Thoracic aorta (tissue), 2 donors: ENCODE data around the gene TMEM140. TPM values are rescaled to one million over a fixed set of nuclear protein-coding genes. Genes with fewer than 3 reads are reported as not detected.
"Not testable (repeated sequence)": the region's sequence is repeated elsewhere in the genome, so short reads cannot be mapped to it uniquely, and the experiment has no call there.

Experiments used
- ATAC-seq: fragments of 150-250 bp; one replicate; pipeline ENCODE4 v1.8.0; 2017; ENCODE audit warnings: low read depth; ENCODE audit not compliant: insufficient number of reproducible peaks, low FRiP score
- DNase-seq: peaks from one replicate; pipeline ENCODE4 v3.0.0-alpha.2; 2020; ENCODE audit warnings: low spot score
- H3K27ac ChIP-seq, 2 donors: fragments of 200-600 bp; sonication (generic); 1 replicate in 1 of 2; 2 replicates in 1 of 2; pipeline ENCODE4 v1.5.1; 2016; ENCODE audit warnings: mild to moderate bottlenecking in 2 of 2, moderate library complexity in 2 of 2
- H3K27me3 ChIP-seq: fragments of 200-600 bp; sonication (generic); replicated peaks from 2 replicates; pipeline ENCODE4 v1.6.0; 2016; ENCODE audit warnings: mild to moderate bottlenecking; ENCODE audit not compliant: insufficient read depth
- H3K36me3 ChIP-seq: fragments of 200-600 bp; sonication (generic); one replicate; pipeline ENCODE4 v1.5.1; 2016
- H3K4me1 ChIP-seq, 2 donors: fragments of 200-600 bp; sonication (generic); 1 replicate in 1 of 2; 2 replicates in 1 of 2; pipeline versions ENCODE4 v1.5.1 to v1.6.0; 2016; ENCODE audit warnings: low read depth in 2 of 2, mild to moderate bottlenecking in 1 of 2; ENCODE audit not compliant: control insufficient read depth in 1 of 2
- H3K4me3 ChIP-seq: fragments of 200-600 bp; sonication (generic); 2 replicates; pipeline ENCODE4 v1.5.1; 2016; ENCODE audit warnings: mild to moderate bottlenecking
- H3K9me3 ChIP-seq: fragments of 200-600 bp; sonication (generic); 2 replicates; pipeline ENCODE4 v1.5.1; 2016
- total RNA-seq, 2 donors: library from RNA; depleted of rRNA; stranded (reverse); fragments of >200 nt; gene quantifications; one replicate each; pipeline versions ENCODE4 v1.1.0 to v1.2.3, GENCODE V29; 2016
- TF ChIP-seq, protein P1 (sequence below): fragments of 200-600 bp; sonication (generic); IDR thresholded peaks from one replicate; pipeline ENCODE4 v1.5.1; 2019; ENCODE audit warnings: antibody characterized with exemption

The TMEM140 gene
- total RNA-seq, 2 donors from 2014 or later, result 20.6 to 27.6 TPM

DNA sequence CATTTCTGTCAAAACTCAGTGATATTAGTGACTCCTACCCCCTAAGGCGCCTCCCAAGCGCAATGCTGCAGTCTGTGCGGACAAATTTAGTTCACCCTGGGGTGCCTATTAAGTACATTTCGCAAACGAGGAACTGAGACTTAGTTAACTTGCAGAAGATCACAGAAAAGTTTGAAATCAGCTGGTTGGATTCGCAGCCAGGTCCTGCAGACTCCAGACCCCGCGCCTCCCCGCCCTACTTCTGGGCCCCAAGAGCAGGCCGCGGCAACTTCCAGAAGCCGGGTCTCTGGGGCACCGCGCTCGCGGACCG is 22.0 kb downstream of the TMEM140 start:
- Histone ChIP-seq H3K9me3 (no peaks in the 10 kb centered on the region), H3K27me3 (no peaks in the 10 kb centered on the region), H3K36me3 (peaks cover 17% of the 10 kb centered on the region), H3K27ac (peak overlapping the region; percentile 94 to 95), H3K4me3 (peak overlapping the region; percentile 96), H3K4me1 (peaks cover 22 to 53% of the 10 kb centered on the region in 2 donors)
- ATAC-seq (no peak), DNase-seq (no peak)
- TF ChIP-seq, protein P1, sequence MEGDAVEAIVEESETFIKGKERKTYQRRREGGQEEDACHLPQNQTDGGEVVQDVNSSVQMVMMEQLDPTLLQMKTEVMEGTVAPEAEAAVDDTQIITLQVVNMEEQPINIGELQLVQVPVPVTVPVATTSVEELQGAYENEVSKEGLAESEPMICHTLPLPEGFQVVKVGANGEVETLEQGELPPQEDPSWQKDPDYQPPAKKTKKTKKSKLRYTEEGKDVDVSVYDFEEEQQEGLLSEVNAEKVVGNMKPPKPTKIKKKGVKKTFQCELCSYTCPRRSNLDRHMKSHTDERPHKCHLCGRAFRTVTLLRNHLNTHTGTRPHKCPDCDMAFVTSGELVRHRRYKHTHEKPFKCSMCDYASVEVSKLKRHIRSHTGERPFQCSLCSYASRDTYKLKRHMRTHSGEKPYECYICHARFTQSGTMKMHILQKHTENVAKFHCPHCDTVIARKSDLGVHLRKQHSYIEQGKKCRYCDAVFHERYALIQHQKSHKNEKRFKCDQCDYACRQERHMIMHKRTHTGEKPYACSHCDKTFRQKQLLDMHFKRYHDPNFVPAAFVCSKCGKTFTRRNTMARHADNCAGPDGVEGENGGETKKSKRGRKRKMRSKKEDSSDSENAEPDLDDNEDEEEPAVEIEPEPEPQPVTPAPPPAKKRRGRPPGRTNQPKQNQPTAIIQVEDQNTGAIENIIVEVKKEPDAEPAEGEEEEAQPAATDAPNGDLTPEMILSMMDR, result no peak

DNA sequence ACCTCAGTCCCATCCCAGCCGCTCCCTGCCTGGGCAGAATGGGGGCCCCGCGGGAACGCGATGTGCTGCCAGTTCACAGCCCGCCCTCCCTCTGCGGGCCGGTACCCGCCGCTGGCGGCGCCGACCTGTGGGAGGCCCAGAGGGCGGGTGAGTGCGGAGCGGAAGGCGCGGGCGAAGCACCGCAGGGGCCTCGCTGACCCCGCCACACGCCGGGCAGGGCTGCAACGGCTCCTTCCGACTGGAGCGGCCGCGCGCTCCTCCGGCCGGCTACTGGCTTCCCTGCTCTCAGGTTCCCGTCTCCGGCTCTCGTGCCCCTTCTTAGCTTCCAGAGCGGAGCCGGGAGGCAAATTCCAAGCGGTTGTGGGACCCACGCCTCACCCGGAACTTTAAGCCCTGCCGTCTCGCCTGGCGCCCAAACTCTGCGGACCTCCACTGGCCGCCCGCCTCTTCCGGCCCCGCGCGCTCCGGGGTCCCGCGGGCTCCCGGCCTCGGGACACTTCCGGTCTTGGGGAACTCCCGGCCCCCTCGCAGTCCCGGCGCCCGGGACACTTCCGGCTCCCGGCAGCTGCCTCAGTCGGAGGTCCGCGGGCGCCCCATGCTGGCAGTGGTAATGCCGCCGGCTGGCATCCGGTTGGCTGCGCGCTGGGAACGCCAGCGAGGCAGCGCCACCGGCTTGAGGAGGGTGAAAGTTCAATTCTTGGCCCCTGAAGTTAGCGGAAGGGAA is 22.6 kb downstream of the TMEM140 start, which contains the start of gene CYREN:
CYREN (minus strand) TSS at position 434 of the 724 bp plus-strand sequence. CDS start 1,785 bp downstream, outside the sequence.
- TF ChIP-seq, protein P1, result peak; percentile 50
- Histone ChIP-seq H3K4me1 (peaks cover 22 to 49% of the 10 kb centered on the region in 2 donors), H3K27ac (peak within 1 kb of the TSS; percentile 94 to 95), H3K9me3 (no peaks in the 10 kb centered on the region), H3K36me3 (peaks cover 16% of the 10 kb centered on the region), H3K27me3 (no peaks in the 10 kb centered on the region), H3K4me3 (peak within 1 kb of the TSS; percentile 96)
- peak; percentile 93 for ATAC-seq
- peak; percentile 77 for DNase-seq

DNA sequence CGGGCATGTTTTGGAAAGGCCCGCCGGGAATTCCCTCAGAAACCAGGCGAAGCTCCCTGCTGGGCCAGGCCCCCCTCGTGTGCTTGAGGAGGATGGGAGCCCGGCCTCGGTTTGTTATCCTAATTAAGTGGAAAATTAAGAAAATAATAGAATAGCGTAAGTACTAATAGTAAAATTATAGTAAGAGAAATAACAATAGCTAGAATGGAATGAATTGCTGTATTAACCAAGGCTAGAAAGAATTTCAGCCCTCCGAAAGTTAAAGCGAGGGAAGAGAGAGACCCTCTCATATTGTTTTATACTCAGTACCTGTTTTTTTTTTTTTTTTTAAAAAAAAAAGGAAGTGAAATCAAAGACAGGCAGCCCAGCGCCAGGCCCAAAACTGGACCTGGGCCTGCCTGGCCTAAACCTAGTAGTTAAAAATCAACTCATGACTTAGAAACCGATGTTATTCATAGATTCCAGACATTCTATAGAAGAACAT is 23.2 kb downstream of the TMEM140 start:
- H3K4me3 ChIP-seq, result peak overlapping the region; percentile 96
- not testable (repeated sequence) for H3K27me3 ChIP-seq, DNase-seq, H3K9me3 ChIP-seq
- ATAC-seq, result peak; percentile 11
- peaks cover 22 to 43% of the 10 kb centered on the region in 2 donors for H3K4me1 ChIP-seq
- peak overlapping the region; percentile 94 to 95 for H3K27ac ChIP-seq
- peaks cover 15% of the 10 kb centered on the region for H3K36me3 ChIP-seq

DNA sequence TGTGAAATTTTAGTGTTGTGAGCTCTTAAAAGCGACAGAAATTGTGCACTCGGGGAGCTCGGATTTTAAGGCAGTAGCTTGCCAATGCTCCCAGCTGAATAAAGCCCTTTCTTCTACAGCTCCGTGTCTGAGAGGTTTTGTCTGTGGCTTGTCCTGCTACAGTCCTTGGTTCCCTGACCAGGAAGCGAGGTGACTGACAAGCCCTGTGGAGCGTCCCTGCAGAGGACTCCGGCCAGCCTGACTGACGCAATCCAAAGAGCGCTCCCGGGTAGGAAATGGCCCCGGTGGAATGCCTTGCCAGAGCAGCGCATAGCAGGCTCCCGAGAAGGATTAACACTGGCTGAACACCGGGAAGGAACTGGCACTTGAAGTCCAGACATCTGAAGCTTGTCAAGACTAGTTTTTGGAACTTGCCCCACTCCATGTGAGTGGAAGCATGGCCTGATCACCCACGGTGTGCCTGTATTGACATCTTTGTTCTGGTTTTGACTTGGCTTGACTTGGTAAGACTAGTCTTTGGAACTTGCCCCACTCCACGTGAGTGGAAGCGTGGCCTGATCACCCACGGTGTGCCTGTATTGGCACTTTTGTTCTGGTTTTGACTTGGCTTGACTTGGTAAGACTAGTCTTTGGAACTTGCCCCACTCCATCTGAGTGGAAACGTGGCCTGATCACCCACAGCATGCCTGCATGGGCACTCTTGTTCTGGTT is 23.9 kb downstream of the TMEM140 start:
- peak overlapping the region; percentile 94 to 95 for H3K27ac ChIP-seq
- H3K36me3 ChIP-seq, DNase-seq, ATAC-seq, H3K27me3 ChIP-seq, H3K9me3 ChIP-seq: not testable (repeated sequence)
- H3K4me3 ChIP-seq, result peak overlapping the region; percentile 96
- peaks cover 22 to 37% of the 10 kb centered on the region in 2 donors for H3K4me1 ChIP-seq

DNA sequence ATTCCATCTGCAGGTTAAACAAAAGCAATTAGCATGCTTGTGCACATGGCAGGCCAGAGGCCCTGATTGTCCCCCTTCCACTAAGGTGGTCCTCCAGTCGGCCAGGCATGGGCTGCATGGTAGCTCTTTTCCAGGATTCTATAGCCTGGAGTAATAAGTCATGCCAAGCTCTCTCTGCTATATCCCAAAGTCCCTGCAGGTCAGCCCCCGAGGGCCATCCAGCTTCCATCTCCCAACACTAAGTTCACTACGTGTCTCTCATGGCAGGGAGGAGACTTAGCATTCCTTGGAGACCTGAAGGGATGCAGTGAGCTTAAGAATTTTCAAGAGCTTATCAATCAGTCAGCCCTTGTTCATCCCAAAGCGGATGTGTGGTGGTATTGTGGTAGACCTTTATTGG is 26.0 kb downstream of the TMEM140 start:
- H3K36me3 ChIP-seq, ATAC-seq, H3K27ac ChIP-seq, H3K9me3 ChIP-seq, H3K27me3 ChIP-seq, H3K4me3 ChIP-seq, DNase-seq: not testable (repeated sequence)
- peaks cover 13 to 21% of the 10 kb centered on the region in 2 donors for H3K4me1 ChIP-seq

DNA sequence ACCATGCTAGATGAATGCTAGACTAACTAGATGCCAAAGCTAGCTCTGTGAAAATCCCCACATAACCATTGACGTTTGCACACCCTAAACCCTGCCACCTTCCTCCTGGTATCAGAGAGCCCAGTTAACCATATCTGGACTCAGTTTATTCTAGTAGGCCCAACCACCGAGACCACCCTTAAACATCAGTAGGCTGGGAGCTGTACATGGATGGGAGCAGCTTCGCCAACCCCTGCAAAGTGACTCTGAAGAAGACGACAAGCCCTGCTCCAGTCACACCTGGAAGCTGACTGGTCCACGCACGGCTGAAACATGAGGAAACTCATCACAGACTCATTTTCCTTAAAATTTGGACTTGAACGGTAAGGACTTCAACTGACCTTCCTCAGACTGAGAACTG is 27.1 kb downstream of the TMEM140 start:
- H3K36me3 ChIP-seq, result no peaks in the 10 kb centered on the region
- H3K4me3 ChIP-seq, result no peak overlapping the region
- no peaks in the 10 kb centered on the region for H3K9me3 ChIP-seq
- H3K27ac ChIP-seq, result no peak overlapping the region
- DNase-seq (no peak), ATAC-seq (no peak)
- peaks cover 4 to 11% of the 10 kb centered on the region in 2 donors for H3K4me1 ChIP-seq
- TF ChIP-seq, protein P1, result no peak
- H3K27me3 ChIP-seq, result no peaks in the 10 kb centered on the region
